CD4-positive, CD25-positive, alpha-beta regulatory T cell (primary cell): ENCODE data around the gene ANKRD36. TPM values are rescaled to one million over a fixed set of nuclear protein-coding genes. Genes with fewer than 3 reads are reported as not detected.
"Not testable (repeated sequence)": the region's sequence is repeated elsewhere in the genome, so short reads cannot be mapped to it uniquely, and the experiment has no call there.

Experiments
- ATAC-seq, 2 donors: fragments of 150-1000 bp; cut with Tn5 transposase; one replicate each; pipeline ENCODE4 v1.10.0; 2021; ENCODE audit warnings: low read depth in 2 of 2, moderate number of reproducible peaks in 2 of 2, moderate library complexity in 1 of 2
- DNase-seq, 3 donors: peaks; one replicate each; pipeline versions ENCODE4 v3.0.0 to v3.0.0-alpha.2; 2012 to 2022; ENCODE audit warnings: mixed read lengths in 1 of 3
- H3K27ac ChIP-seq: one replicate; pipeline ENCODE4 v1.7.0; 2013; ENCODE audit warnings: mild to moderate bottlenecking, low read length; ENCODE audit not compliant: insufficient read depth, poor library complexity, severe bottlenecking
- H3K27me3 ChIP-seq: one replicate; pipeline ENCODE4 v1.7.0; 2013; ENCODE audit warnings: low read length; ENCODE audit not compliant: control insufficient read depth, insufficient read depth
- H3K36me3 ChIP-seq: one replicate; pipeline ENCODE4 v1.7.0; 2013; ENCODE audit warnings: mild to moderate bottlenecking, low read length, moderate library complexity; ENCODE audit not compliant: control insufficient read depth, insufficient read depth
- H3K4me1 ChIP-seq: 2 replicates; pipeline ENCODE4 v1.7.0; 2013; ENCODE audit warnings: mild to moderate bottlenecking, low read length; ENCODE audit not compliant: insufficient read depth, control insufficient read depth, poor library complexity, severe bottlenecking
- H3K4me3 ChIP-seq: one replicate; pipeline ENCODE4 v1.7.0; 2013; ENCODE audit warnings: low read depth, mild to moderate bottlenecking, low read length, moderate library complexity
- H3K9me3 ChIP-seq, 2 experiments: 1 replicate in 1 of 2; 2 replicates in 1 of 2; pipeline ENCODE4 v1.7.0; 2013; ENCODE audit warnings: low read length in 2 of 2, mild to moderate bottlenecking in 1 of 2, moderate library complexity in 1 of 2; ENCODE audit not compliant: control insufficient read depth in 2 of 2
- H3K27ac Mint-ChIP-seq, 3 donors: one replicate each; pipeline ENCODE4 v1.8.0; 2020 to 2022; ENCODE audit warnings: mild to moderate bottlenecking in 3 of 3, mixed read lengths in 3 of 3, moderate library complexity in 2 of 3
- H3K27me3 Mint-ChIP-seq: one replicate; pipeline ENCODE4 v1.8.0; 2022; ENCODE audit warnings: mild to moderate bottlenecking, mixed read lengths
- H3K36me3 Mint-ChIP-seq: one replicate; pipeline ENCODE4 v1.8.0; 2020; ENCODE audit warnings: mixed read lengths
- H3K4me1 Mint-ChIP-seq, 4 donors: one replicate each; pipeline ENCODE4 v1.8.0; 2020 to 2022; ENCODE audit warnings: mixed read lengths in 4 of 4, mild to moderate bottlenecking in 1 of 4
- H3K4me3 Mint-ChIP-seq, 4 donors: one replicate each; pipeline ENCODE4 v1.8.0; 2020 to 2022; ENCODE audit warnings: mild to moderate bottlenecking in 4 of 4, mixed read lengths in 4 of 4, moderate library complexity in 3 of 4
- H3K9me3 Mint-ChIP-seq, 7 donors: one replicate each; pipeline ENCODE4 v1.8.0; 2020 to 2022; ENCODE audit warnings: mixed read lengths in 7 of 7, mild to moderate bottlenecking in 3 of 7, moderate library complexity in 2 of 7
- polyA plus RNA-seq, 4 donors: library from polyadenylated mRNA; unstranded; fragments of 300-500 nt; fragmentation: Illumina TruSeq; gene quantifications; one replicate each; pipeline ENCODE4 v1.2.3, GENCODE V29; 2021
- total RNA-seq: library from RNA; stranded (reverse); gene quantifications from one replicate; pipeline ENCODE4 v1.2.3, GENCODE V29; 2022

The ANKRD36 gene
- total and polyA plus RNA-seq, 5 donors from 2014 or later, result 5.1 to 85.2 (median 8.0) TPM

DNA sequence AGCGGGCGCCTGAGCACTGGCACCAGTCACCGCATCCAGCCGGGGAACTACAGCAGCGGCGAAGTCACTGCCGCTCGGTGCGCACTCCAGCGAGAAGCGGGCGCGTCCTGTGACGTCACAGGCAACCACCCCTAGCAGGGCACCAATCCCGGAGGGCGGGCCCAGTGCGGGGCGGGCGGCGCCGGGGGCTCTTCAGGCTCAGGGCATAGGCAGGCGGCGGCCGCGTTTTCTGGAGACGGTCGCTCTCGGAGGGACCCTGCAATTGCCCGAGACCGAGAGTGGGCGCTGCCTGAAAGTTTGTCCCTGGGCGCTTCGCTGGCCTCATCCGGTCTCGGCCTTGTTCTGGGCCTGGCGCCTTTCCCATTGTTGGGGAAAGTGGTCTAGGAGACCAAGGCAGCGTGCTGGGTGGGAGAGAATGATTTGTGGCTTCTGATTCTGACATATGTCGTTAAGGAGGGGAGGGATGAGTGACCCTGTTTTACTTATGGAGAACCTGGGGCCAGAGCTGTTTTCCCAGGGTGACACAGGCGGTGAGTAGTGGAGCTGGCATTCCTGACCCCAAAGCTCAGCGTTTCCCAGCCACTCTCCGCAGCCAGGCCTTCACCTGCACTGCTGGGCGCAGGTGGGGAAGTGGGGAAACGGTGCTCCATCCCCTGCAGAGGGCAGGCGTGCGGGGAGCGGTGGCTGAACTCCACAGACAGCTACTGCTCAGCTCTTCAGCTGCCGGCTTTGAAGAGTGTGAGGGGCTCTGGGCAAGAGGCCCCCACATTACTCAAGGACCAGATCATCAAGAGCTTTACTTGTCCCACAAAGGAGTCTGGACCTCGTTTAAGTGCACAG lies 18.0 kb upstream of the ANKRD36 start, which contains the start of gene FAHD2B:
TSS of gene FAHD2B (minus strand) at position 111 of the 840 bp plus-strand sequence. CDS start 3,176 bp downstream, outside the sequence.
- H3K4me1 ChIP-seq, H3K4me3 ChIP-seq, H3K27me3 Mint-ChIP-seq, H3K27ac ChIP-seq, H3K9me3 ChIP-seq, H3K9me3 Mint-ChIP-seq, H3K36me3 Mint-ChIP-seq, H3K27me3 ChIP-seq, H3K36me3 ChIP-seq: not testable (repeated sequence)
- peak within 1 kb of the TSS; percentile 74 to 94 (median 82) for H3K4me3 Mint-ChIP-seq
- peak within 1 kb of the TSS; percentile 43 to 88 (median 80) for H3K27ac Mint-ChIP-seq
- ATAC-seq (peak; percentile 95 to 96), DNase-seq (peak; percentile 80 to 85 (median 82))
- peaks cover 0 to 15% (median 9%) of the 10 kb centered on the region in 4 donors for H3K4me1 Mint-ChIP-seq

DNA sequence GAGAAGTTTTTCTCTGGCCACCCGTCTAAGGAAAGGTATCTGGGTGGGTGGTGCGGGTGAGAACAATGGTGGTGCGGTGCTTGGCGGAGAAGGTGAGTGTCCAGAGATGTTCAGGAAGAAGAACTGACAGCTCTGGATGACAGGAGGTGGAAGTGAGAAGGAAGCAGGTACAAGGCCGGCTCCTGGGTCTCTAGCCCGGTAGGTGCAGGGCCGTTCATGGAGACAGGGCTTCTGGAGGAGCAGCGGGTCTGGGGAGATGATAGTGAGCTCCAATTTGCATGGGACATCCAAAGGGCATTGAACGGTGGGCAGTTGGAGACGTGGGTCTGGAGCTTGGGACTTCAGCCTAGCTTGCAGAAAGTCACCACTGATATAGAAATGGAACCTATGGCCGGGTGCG lies 17.3 kb upstream of the ANKRD36 start:
- Mint-ChIP-seq H3K27me3 (no peaks in the 10 kb centered on the region), H3K27ac (peak overlapping the region; percentile 18 to 88 (median 80)), H3K36me3 (peaks cover under 1% of the 10 kb centered on the region), H3K9me3 (peaks cover 0 to 1% (median 0%) of the 10 kb centered on the region in 7 donors), H3K4me3 (peak overlapping the region; percentile 74 to 83 (median 78)), H3K4me1 (peaks cover 0 to 15% (median 9%) of the 10 kb centered on the region in 4 donors)
- DNase-seq (no peak), ATAC-seq (no peak)
- no peaks in the 10 kb centered on the region for H3K36me3 ChIP-seq
- peaks cover 2% of the 10 kb centered on the region for H3K27me3 ChIP-seq
- no peak overlapping the region for H3K4me3 ChIP-seq
- no peak overlapping the region for H3K27ac ChIP-seq
- H3K4me1 ChIP-seq, result peaks cover 3% of the 10 kb centered on the region
- no peaks in the 10 kb centered on the region for H3K9me3 ChIP-seq

DNA sequence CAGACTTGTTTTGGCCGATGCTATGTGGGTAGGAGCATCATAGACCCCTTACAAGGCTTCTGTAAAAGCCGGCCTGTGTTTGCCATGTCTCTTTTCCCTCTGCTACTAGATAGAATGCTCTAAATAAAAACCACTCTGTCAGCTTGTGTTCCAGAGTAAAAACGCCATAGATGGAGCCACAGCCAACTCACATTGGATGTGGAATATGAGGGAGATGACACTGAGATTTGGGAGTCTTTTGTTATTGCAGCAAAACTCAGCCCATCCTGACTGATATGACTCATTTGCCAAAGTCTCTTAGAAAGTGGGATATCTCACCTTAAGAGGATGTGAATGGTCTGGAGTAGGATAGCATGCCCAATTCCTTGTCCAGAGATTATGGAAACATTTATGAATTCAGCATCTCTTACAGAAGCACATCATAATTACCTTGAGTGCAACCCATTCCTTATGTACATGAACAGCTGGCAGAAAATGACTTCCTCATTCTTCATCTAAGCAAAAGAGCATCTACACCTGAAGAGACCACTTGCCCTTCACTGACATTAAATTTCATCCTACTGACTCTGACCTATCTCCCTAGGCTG lies 14.1 kb upstream of the ANKRD36 start:
- H3K27me3 ChIP-seq, H3K4me1 ChIP-seq, H3K9me3 Mint-ChIP-seq, ATAC-seq, DNase-seq, H3K4me3 ChIP-seq, H3K36me3 ChIP-seq, H3K27ac Mint-ChIP-seq, H3K9me3 ChIP-seq, H3K27ac ChIP-seq, H3K36me3 Mint-ChIP-seq: not testable (repeated sequence)
- H3K27me3 Mint-ChIP-seq, result peaks cover 19% of the 10 kb centered on the region
- H3K4me1 Mint-ChIP-seq, result peaks cover 0 to 12% (median 3%) of the 10 kb centered on the region in 4 donors
- peak overlapping the region in 1 of 4 donors; percentile 59 for H3K4me3 Mint-ChIP-seq

DNA sequence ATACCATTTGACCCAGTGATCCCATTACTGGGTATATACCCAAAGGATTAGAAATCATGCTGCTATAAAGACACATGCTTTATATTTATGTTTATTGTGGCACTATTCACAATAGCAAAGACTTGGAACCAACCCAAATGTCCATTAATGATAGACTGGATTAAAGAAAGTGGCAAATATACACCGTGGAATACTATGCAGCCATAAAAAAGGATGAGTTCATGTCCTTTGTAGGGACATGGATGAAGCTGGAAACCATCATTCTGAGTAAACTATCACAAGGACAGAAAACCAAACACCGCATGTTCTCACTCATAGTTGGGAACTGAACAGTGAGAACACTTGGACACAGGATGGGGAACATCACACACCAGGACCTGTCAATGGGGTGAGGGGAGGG lies 6.1 kb upstream of the ANKRD36 start:
- H3K36me3 Mint-ChIP-seq, H3K27ac Mint-ChIP-seq, H3K9me3 Mint-ChIP-seq, H3K4me1 ChIP-seq, DNase-seq, H3K27ac ChIP-seq, H3K27me3 ChIP-seq, H3K9me3 ChIP-seq, H3K4me3 Mint-ChIP-seq, ATAC-seq, H3K4me1 Mint-ChIP-seq, H3K4me3 ChIP-seq, H3K36me3 ChIP-seq: not testable (repeated sequence)
- peaks cover 57% of the 10 kb centered on the region for H3K27me3 Mint-ChIP-seq

DNA sequence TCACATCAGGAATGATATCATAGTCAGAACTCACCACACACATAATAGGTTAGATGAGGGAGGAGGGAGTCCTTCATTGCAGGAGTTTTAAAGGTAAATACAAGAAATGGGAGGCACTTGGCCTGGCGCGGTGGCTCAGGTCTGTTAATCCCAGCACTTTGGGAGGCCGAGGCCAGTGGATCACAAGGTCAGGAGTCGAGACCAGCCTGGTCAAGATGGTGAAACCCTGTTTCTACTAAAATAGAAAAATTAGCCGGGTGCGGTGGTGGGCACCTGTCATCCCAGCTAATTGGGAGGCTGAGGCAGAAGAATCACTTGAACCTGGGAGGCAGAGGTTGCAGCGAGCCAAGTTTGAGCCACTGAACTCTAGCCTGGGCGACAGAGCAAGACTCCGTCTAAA lies 1.7 kb upstream of the ANKRD36 start:
- not testable (repeated sequence) for H3K27me3 ChIP-seq, H3K4me1 ChIP-seq, H3K4me1 Mint-ChIP-seq, H3K27ac ChIP-seq, ATAC-seq, H3K36me3 Mint-ChIP-seq, H3K27ac Mint-ChIP-seq, H3K36me3 ChIP-seq, H3K9me3 ChIP-seq, H3K4me3 Mint-ChIP-seq, DNase-seq, H3K4me3 ChIP-seq, H3K9me3 Mint-ChIP-seq
- peaks cover 28% of the 10 kb centered on the region for H3K27me3 Mint-ChIP-seq

DNA sequence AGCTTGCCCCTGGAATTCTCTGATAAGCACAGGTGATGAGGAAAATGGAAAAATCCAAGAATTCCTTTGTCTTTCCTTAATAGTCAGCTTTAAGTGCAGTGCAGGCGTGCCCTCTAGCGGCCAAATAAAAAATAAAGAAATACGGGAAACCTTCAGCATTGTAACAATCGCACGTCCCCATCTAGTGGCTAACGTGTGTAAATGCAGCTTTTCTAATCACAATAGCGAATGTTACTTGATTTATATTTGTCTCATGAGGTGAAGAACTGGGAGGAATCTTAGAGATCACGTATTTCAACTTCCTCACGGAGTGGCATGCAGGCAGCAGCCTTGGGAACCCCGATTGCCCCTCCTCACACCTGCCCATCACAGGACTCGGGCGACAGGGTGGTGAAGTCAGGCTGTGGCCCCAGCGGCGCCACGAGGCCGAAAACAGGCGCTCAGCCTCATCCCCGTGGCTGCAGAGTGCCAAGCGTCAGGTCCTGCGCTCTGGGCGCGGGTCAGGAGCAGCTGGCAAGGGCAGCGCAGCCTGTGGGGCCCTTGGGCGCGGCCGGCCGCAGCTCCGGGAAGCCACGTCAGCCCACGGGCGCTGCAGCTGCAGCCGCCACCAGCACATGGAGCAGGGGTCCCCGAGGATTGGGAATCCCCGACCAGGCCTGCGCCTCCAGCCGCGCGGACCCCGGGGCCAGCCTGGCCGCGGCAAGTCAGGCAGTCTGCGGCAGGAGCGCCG lies 468 bp upstream of the ANKRD36 start:
- H3K9me3 Mint-ChIP-seq, result not testable (repeated sequence)

DNA sequence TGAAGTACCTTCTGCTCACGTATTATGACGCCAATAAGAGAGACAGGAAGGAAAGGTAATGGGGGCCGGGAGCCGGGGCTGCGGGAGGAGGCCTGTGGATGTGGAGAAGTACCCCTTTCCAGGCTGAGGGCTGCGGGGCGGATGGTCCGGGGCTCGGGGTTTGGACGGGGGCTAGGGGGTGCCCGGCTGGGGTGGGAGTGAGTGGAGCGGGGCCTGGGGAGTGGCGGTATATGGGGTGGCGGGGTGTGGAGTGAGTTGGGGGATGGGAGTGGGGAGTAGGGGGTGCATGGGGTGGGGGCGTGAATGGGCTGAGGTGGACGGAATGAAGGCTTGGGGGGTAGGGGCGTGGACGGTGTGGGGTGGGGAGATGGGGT lies 916 bp downstream of the ANKRD36 start:
- H3K9me3 ChIP-seq, H3K9me3 Mint-ChIP-seq, ATAC-seq, H3K4me1 ChIP-seq, H3K36me3 Mint-ChIP-seq, H3K27me3 ChIP-seq, H3K36me3 ChIP-seq, DNase-seq: not testable (repeated sequence)
- peaks cover 0 to 10% (median 6%) of the 10 kb centered on the region in 4 donors for H3K4me1 Mint-ChIP-seq
- peak overlapping the region; percentile 98 to 99 (median 99) for H3K27ac Mint-ChIP-seq
- peak overlapping the region; percentile 98 to 100 (median 99) for H3K4me3 Mint-ChIP-seq
- Histone ChIP-seq H3K4me3 (peak overlapping the region; percentile 78), H3K27ac (peak overlapping the region; percentile 85)
- H3K27me3 Mint-ChIP-seq, result peaks cover 10% of the 10 kb centered on the region

More for the DNA sequence above, 468 bp upstream of the ANKRD36 start:
- H3K9me3 ChIP-seq, H3K36me3 Mint-ChIP-seq, H3K4me1 ChIP-seq, H3K27me3 ChIP-seq, H3K36me3 ChIP-seq: not testable (repeated sequence)
- Mint-ChIP-seq H3K4me1 (peaks cover 0 to 10% (median 6%) of the 10 kb centered on the region in 4 donors), H3K4me3 (peak overlapping the region; percentile 99 to 100 (median 99)), H3K27ac (peak overlapping the region; percentile 86 to 94 (median 91)), H3K27me3 (peaks cover 15% of the 10 kb centered on the region)
- H3K27ac ChIP-seq, result peak overlapping the region; percentile 85
- peak overlapping the region; percentile 65 for H3K4me3 ChIP-seq
- peak; percentile 56 to 59 for ATAC-seq
- DNase-seq, result peak; percentile 56 to 75 (median 61)
